ENCODE results near the gene ZDHHC14.

- TF ChIP-seq POLR2A (IDR thresholded peaks at IDR 0.05; ENCODE audit: control extremely low read depth in 1 of 2, low read depth in 2 of 2, low read length in 2 of 2): no peak
- TF ChIP-seq BCL11A (IDR thresholded peaks at IDR 0.05; ENCODE audit: low read depth in 2 of 2, low read length in 2 of 2): no peak
- no peak for TF ChIP-seq SIX5 (IDR thresholded peaks at IDR 0.05; ENCODE audit: low read depth, low read length)
- no peak for TF ChIP-seq EZH2 (IDR thresholded peaks at IDR 0.05; ENCODE audit: low read depth, low read length, severe bottlenecking)
- TF ChIP-seq POLR2AphosphoS5 (IDR thresholded peaks at IDR 0.05; ENCODE audit: low read depth, low read length): no peak
- TF ChIP-seq, protein P1, sequence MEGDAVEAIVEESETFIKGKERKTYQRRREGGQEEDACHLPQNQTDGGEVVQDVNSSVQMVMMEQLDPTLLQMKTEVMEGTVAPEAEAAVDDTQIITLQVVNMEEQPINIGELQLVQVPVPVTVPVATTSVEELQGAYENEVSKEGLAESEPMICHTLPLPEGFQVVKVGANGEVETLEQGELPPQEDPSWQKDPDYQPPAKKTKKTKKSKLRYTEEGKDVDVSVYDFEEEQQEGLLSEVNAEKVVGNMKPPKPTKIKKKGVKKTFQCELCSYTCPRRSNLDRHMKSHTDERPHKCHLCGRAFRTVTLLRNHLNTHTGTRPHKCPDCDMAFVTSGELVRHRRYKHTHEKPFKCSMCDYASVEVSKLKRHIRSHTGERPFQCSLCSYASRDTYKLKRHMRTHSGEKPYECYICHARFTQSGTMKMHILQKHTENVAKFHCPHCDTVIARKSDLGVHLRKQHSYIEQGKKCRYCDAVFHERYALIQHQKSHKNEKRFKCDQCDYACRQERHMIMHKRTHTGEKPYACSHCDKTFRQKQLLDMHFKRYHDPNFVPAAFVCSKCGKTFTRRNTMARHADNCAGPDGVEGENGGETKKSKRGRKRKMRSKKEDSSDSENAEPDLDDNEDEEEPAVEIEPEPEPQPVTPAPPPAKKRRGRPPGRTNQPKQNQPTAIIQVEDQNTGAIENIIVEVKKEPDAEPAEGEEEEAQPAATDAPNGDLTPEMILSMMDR (IDR thresholded peaks at IDR 0.05; ENCODE audit: control extremely low read depth in 1 of 3, insufficient read depth in 1 of 3, low read depth in 1 of 3, low read length in 3 of 3): no peak
- no peak for TF ChIP-seq SP1 (IDR thresholded peaks at IDR 0.05; ENCODE audit: low read depth, low read length)
- TF ChIP-seq SIN3A (conservative IDR thresholded peaks at IDR 0.05 in 1 of 2, IDR thresholded peaks at IDR 0.05 in 1 of 2; ENCODE audit: low read depth in 1 of 2, low read length in 2 of 2): no peak
- TF ChIP-seq RNF2 (IDR thresholded peaks at IDR 0.05; ENCODE audit: borderline replicate concordance, low read depth, low read length, missing control alignments, poor library complexity, severe bottlenecking): no peak
- no peak for TF ChIP-seq CREB1 (IDR thresholded peaks at IDR 0.05)
- no peak for TF ChIP-seq CHD2 (IDR thresholded peaks at IDR 0.05; ENCODE audit: low read length)
These were observed 141.5 kb downstream of the ZDHHC14 start for GRCh38 chr6:157522472-157522871.
